IMR-90 (cell line): ENCODE measurements around the gene KLHL3. TPM values are rescaled to one million over a fixed set of nuclear protein-coding genes. Genes with fewer than 3 reads are reported as not detected.

Experiments
- ATAC-seq: fragments of 200-7000 bp; cut with Tn5 transposase; 2 replicates; pipeline ENCODE4 v1.9.1; 2020; ENCODE audit warnings: low read depth, mild to moderate bottlenecking, moderate library complexity
- BruUV-seq: library from RNA; stranded (reverse); fragments of 400-500 nt; replicated peaks from 2 replicates; lab custom pipeline; 2021; lab: Mats Ljungman, UMichigan
- CTCF ChIA-PET: fragments of 300-600 bp; formaldehyde crosslinking; extraction: SDS; loops from one replicate; lab custom pipeline; 2021; ENCODE audit warnings: antibody characterized with exemption; lab: Yijun Ruan, JAX
- POLR2A ChIA-PET: fragments of 300-600 bp; sonication (Branson Sonifier 250); formaldehyde crosslinking; loops from one replicate; lab custom pipeline; 2022; ENCODE audit warnings: antibody characterized with exemption; ENCODE audit not compliant: unreplicated experiment; lab: Charles Lee
- DNase-seq: peaks from one replicate; pipeline ENCODE4 v3.0.0; 2013
- H2AFZ ChIP-seq: replicated peaks from 2 replicates; pipeline ENCODE3; 2013; ENCODE audit warnings: low read length, mild to moderate bottlenecking; ENCODE audit not compliant: poor library complexity
- H2AK5ac ChIP-seq: 2 replicates; pipeline ENCODE4 v1.6.1; 2013; ENCODE audit warnings: low read depth, low read length, inconsistent platforms
- H2AK9ac ChIP-seq: replicated peaks from 2 replicates; pipeline ENCODE3; 2013; ENCODE audit warnings: mild to moderate bottlenecking, low read depth, low read length, moderate library complexity; ENCODE audit not compliant: poor library complexity
- H2BK120ac ChIP-seq: 2 replicates; pipeline ENCODE4 v1.6.1; 2013; ENCODE audit warnings: low read depth, low read length, inconsistent platforms
- H2BK15ac ChIP-seq: 3 replicates; pipeline ENCODE4 v1.6.1; 2013; ENCODE audit warnings: low read depth, low read length, inconsistent platforms
- H2BK20ac ChIP-seq: 2 replicates; pipeline ENCODE4 v1.6.1; 2013; ENCODE audit warnings: low read depth, mild to moderate bottlenecking, inconsistent platforms, low read length, moderate library complexity
- H2BK5ac ChIP-seq: 2 replicates; pipeline ENCODE4 v1.6.1; 2013; ENCODE audit warnings: mild to moderate bottlenecking, low read depth, low read length, inconsistent platforms; ENCODE audit not compliant: poor library complexity, severe bottlenecking
- H3K14ac ChIP-seq: replicated peaks from 2 replicates; pipeline ENCODE4 v1.6.1; 2013; ENCODE audit warnings: low read depth, low read length, inconsistent platforms
- H3K18ac ChIP-seq: 2 replicates; pipeline ENCODE4 v1.6.1; 2013; ENCODE audit warnings: low read depth, low read length, control low read depth
- H3K23ac ChIP-seq: 2 replicates; pipeline ENCODE4 v1.6.1; 2013; ENCODE audit warnings: low read depth, low read length, inconsistent platforms
- H3K27ac ChIP-seq: 2 replicates; pipeline ENCODE4 v1.5.1; 2013; ENCODE audit warnings: mild to moderate bottlenecking, control low read depth, low read length; ENCODE audit not compliant: insufficient read depth
- H3K27me3 ChIP-seq: 2 replicates; pipeline ENCODE4 v1.6.1; 2013; ENCODE audit warnings: low read length; ENCODE audit not compliant: control insufficient read depth, insufficient read depth
- H3K36me3 ChIP-seq: 2 replicates; pipeline ENCODE4 v1.6.1; 2013; ENCODE audit warnings: low read length, mixed read lengths; ENCODE audit not compliant: control insufficient read depth, insufficient read depth
- H3K4ac ChIP-seq: 2 replicates; pipeline ENCODE4 v1.6.1; 2013; ENCODE audit warnings: low read depth, low read length, inconsistent platforms
- H3K4me1 ChIP-seq: 2 replicates; pipeline ENCODE4 v1.6.1; 2013; ENCODE audit warnings: low read length, mixed read lengths; ENCODE audit not compliant: control insufficient read depth, insufficient read depth
- H3K4me2 ChIP-seq: 2 replicates; pipeline ENCODE4 v1.6.1; 2013; ENCODE audit warnings: low read depth, mild to moderate bottlenecking, control low read depth, low read length, moderate library complexity
- H3K4me3 ChIP-seq: 2 replicates; pipeline ENCODE4 v1.5.1; 2013; ENCODE audit warnings: low read depth, mild to moderate bottlenecking, control low read depth, low read length, moderate library complexity; ENCODE audit not compliant: insufficient read depth
- H3K56ac ChIP-seq: 2 replicates; pipeline ENCODE4 v1.6.1; 2013; ENCODE audit warnings: low read length, inconsistent platforms; ENCODE audit not compliant: insufficient read depth; ENCODE audit errors: extremely low read depth
- H3K79me1 ChIP-seq, 2 experiments: 2 replicates each; pipeline ENCODE4 v1.6.1; 2013; ENCODE audit warnings: low read length in 2 of 2, inconsistent platforms in 1 of 2, low read depth in 1 of 2
- H3K9ac ChIP-seq: 2 replicates; pipeline ENCODE4 v1.6.1; 2013; ENCODE audit warnings: low read depth, low read length, control low read depth
- H3K9me1 ChIP-seq: 2 replicates; pipeline ENCODE4 v1.6.1; 2013; ENCODE audit warnings: low read length, inconsistent platforms; ENCODE audit not compliant: insufficient read depth
- H3K9me3 ChIP-seq: 2 replicates; pipeline ENCODE4 v1.6.1; 2013; ENCODE audit warnings: low read length; ENCODE audit not compliant: control insufficient read depth, insufficient read depth
- H4K20me1 ChIP-seq: 2 replicates; pipeline ENCODE4 v1.6.1; 2013; ENCODE audit warnings: low read length, inconsistent platforms; ENCODE audit not compliant: insufficient read depth
- H4K5ac ChIP-seq: 2 replicates; pipeline ENCODE4 v1.6.1; 2013; ENCODE audit warnings: mild to moderate bottlenecking, low read depth, low read length, control low read depth
- H4K8ac ChIP-seq, 2 experiments: 2 replicates each; pipeline ENCODE4 v1.6.1; 2013; ENCODE audit warnings: low read depth in 2 of 2, low read length in 2 of 2, control low read depth in 1 of 2, inconsistent platforms in 1 of 2
- H4K91ac ChIP-seq: 2 replicates; pipeline ENCODE4 v1.6.1; 2013; ENCODE audit warnings: low read depth, low read length, inconsistent platforms; ENCODE audit not compliant: insufficient read depth
- BHLHE40 ChIP-seq: fragments of 150-350 bp; IDR thresholded peaks from 2 replicates; pipeline ENCODE4 v1.6.1; 2016; ENCODE audit warnings: mild to moderate bottlenecking, low read depth, low read length
- CEBPB ChIP-seq: IDR thresholded peaks from 2 replicates; pipeline ENCODE4 v1.6.1; 2012; ENCODE audit warnings: low read depth, low read length, improper control_type of control experiment
- FOS ChIP-seq: fragments of 150-350 bp; IDR thresholded peaks from 2 replicates; pipeline ENCODE4 v1.6.1; 2016; ENCODE audit warnings: low read depth, low read length
- RAD21 ChIP-seq: IDR thresholded peaks from 2 replicates; pipeline ENCODE4 v1.6.1; 2012; ENCODE audit warnings: low read length, improper control_type of control experiment
- RCOR1 ChIP-seq: IDR thresholded peaks from 2 replicates; pipeline ENCODE4 v1.6.1; 2012; ENCODE audit warnings: mild to moderate bottlenecking, low read length, improper control_type of control experiment; ENCODE audit not compliant: insufficient replicate concordance
- RFX5 ChIP-seq: IDR thresholded peaks from 2 replicates; pipeline ENCODE4 v1.8.0; 2012; ENCODE audit warnings: low read depth, mild to moderate bottlenecking, low read length, moderate library complexity
- USF2 ChIP-seq: fragments of 150-350 bp; IDR thresholded peaks from 2 replicates; pipeline ENCODE4 v1.6.1; 2017; ENCODE audit warnings: mild to moderate bottlenecking, antibody characterized with exemption, low read length, low read depth
- WGBS, 2 experiments: methylation state at CpG; one replicate each; pipeline versions ENCODE4 v1.1.5 to v1.1.7; 2013; ENCODE audit warnings: missing lambda C conversion rate in 2 of 2; ENCODE audit not compliant: insufficient read length in 1 of 2; ENCODE audit errors: extremely low coverage in 2 of 2; 5-methylcytosine and 5-hydroxymethylcytosine counted together
- dilution Hi-C: fragments of 300-500 bp; cut with HindIII; formaldehyde crosslinking; loops from one replicate; pipeline ENCODE4 v1.14.3; 2018; ENCODE audit warnings: low sequenced_read_pairs; ENCODE audit not compliant: unreplicated experiment
- in situ Hi-C: fragments of 300-500 bp; cut with MboI; formaldehyde crosslinking; loops from 3 replicates; pipeline ENCODE4 v1.14.3; 2019; ENCODE audit warnings: low sequenced_read_pairs, inconsistent platforms, mixed read lengths
- intact Hi-C: fragments of 100-400 bp; cut with micrococcal nuclease; formaldehyde crosslinking; loops from 2 replicates; pipeline ENCODE4 v1.10.0; 2022
- polyA plus RNA-seq, 3 experiments: library from polyadenylated mRNA; depleted of rRNA; stranded (reverse); fragments of >200 nt; gene quantifications; 2 replicates each; pipeline ENCODE4 v1.2.3, GENCODE V29; 2012; ENCODE audit warnings: low replicate concordance in 1 of 3
- total RNA-seq: library from RNA; depleted of rRNA; stranded (reverse); fragments of >200 nt; gene quantifications from 2 replicates; pipeline ENCODE4 v1.2.3, GENCODE V29; 2012
- TF ChIP-seq, protein P1 (sequence below): conservative IDR thresholded peaks from 2 replicates; pipeline ENCODE4 v1.5.1; 2012; ENCODE audit warnings: mild to moderate bottlenecking, low read depth, low read length, improper control_type of control experiment

Gene KLHL3
- total and polyA plus RNA-seq, 2 of the 4 experiments (the other 2 are of a cell fraction) = 2.3 to 4.1 TPM

DNA sequence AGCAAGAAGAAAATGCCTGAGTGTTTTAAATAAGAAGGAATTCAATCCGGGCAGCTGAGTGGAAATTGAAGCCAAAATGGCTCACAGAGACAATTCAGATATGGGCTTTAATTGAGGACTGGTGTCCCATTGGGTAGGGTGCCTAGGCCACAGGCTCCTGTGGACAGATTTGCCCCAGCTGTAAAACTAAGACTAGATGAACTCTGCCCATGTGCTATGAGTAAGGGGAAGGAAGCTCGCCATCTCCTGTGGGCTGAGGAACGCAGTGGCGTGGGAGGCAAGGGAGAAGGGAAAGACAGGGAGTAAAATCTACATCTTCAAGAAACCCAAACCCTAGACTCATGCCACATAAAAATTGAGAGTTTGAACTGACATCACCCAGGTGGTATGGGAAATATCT is 66.1 kb downstream of the KLHL3 start:
- H4K91ac ChIP-seq = no peak overlapping the region
- H3K4me2 ChIP-seq = no peak overlapping the region
- H3K9me1 ChIP-seq = no peaks in the 10 kb centered on the region; the same call in 1 of the 2 replicates
- no peak for ATAC-seq
- H3K4ac ChIP-seq = no peak overlapping the region
- H3K4me3 ChIP-seq = no peak overlapping the region
- H3K27ac ChIP-seq = no peak overlapping the region
- H4K5ac ChIP-seq = no peak overlapping the region
- in situ Hi-C loops = no loop called here
- dilution Hi-C loops = no loop called here
- WGBS, 2 experiments = no CpG with 5 or more reads among the region's 4 CpGs
- H4K8ac ChIP-seq = no peak overlapping the region
- H2BK120ac ChIP-seq = no peak overlapping the region
- DNase-seq = no peak
- no peak overlapping the region for H2AK5ac ChIP-seq
- H2BK15ac ChIP-seq = no peak overlapping the region
- H3K4me1 ChIP-seq = no peaks in the 10 kb centered on the region; the same call in 1 of the 2 replicates
- ChIA-PET CTCF (interaction anchor here (2.3 kb wide), 1 partner anchor 10 kb away, joined by 10 read pairs; no protein-coding TSS in a partner anchor), POLR2A (no interaction called here)
- H3K14ac ChIP-seq = no peak overlapping the region
- TF ChIP-seq RAD21 (no peak), BHLHE40 (no peak), RFX5 (no peak), FOS (no peak), RCOR1 (no peak), USF2 (no peak), CEBPB (no peak)
- TF ChIP-seq, protein P1, sequence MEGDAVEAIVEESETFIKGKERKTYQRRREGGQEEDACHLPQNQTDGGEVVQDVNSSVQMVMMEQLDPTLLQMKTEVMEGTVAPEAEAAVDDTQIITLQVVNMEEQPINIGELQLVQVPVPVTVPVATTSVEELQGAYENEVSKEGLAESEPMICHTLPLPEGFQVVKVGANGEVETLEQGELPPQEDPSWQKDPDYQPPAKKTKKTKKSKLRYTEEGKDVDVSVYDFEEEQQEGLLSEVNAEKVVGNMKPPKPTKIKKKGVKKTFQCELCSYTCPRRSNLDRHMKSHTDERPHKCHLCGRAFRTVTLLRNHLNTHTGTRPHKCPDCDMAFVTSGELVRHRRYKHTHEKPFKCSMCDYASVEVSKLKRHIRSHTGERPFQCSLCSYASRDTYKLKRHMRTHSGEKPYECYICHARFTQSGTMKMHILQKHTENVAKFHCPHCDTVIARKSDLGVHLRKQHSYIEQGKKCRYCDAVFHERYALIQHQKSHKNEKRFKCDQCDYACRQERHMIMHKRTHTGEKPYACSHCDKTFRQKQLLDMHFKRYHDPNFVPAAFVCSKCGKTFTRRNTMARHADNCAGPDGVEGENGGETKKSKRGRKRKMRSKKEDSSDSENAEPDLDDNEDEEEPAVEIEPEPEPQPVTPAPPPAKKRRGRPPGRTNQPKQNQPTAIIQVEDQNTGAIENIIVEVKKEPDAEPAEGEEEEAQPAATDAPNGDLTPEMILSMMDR = no peak
- no peak overlapping the region for H2AK9ac ChIP-seq
- no peak overlapping the region for H2BK20ac ChIP-seq
- H3K56ac ChIP-seq = no peak overlapping the region
- no TSS peak for BruUV-seq
- H3K27me3 ChIP-seq = no peaks in the 10 kb centered on the region
- intact Hi-C loops = no loop called here
- no peak overlapping the region for H3K18ac ChIP-seq
- H3K9me3 ChIP-seq = no peaks in the 10 kb centered on the region
- H2BK5ac ChIP-seq = no peak overlapping the region
- no peak overlapping the region for H3K9ac ChIP-seq
- no peak overlapping the region for H3K23ac ChIP-seq
- no peak overlapping the region for H2AFZ ChIP-seq
- H3K79me1 ChIP-seq = no peaks in the 10 kb centered on the region
- no peaks in the 10 kb centered on the region for H3K36me3 ChIP-seq
- no peaks in the 10 kb centered on the region for H4K20me1 ChIP-seq
